Hepatic stellate cell (primary cell): Measurements from ENCODE around the gene ARHGDIG.
"Not testable (repeated sequence)": the region's sequence is repeated elsewhere in the genome, so short reads cannot be mapped to it uniquely, and the experiment has no call there.

ENCODE experiments used
- DNase-seq: peaks from one replicate; pipeline ENCODE4 v3.0.0; 2011; ENCODE audit warnings: low spot score

The ARHGDIG gene

GRCh38 chr16:280552-280951 is at the start of gene ARHGDIG:
Gene ARHGDIG (plus strand): TSS chr16:280591. CDS start chr16:280681, 90 bp downstream.
- no peak for DNase-seq

- DNase-seq: no peak
These were observed 49.4 kb upstream of the ARHGDIG start for GRCh38 chr16:230949-231348.

- DNase-seq: peak; percentile 95
These were observed 45.7 kb upstream of the ARHGDIG start, which contains the start of gene FAM234A for GRCh38 chr16:234468-235305. Gene FAM234A (plus strand): TSS chr16:234821. CDS start chr16:254414, 19,593 bp downstream.

GRCh38 chr16:239948-240277 is 40.5 kb upstream of the ARHGDIG start:
- no peak for DNase-seq

- DNase-seq: no peak
These were observed 39.8 kb upstream of the ARHGDIG start for GRCh38 chr16:240559-240958.

- no peak for DNase-seq
These were observed 38.1 kb upstream of the ARHGDIG start for GRCh38 chr16:242281-242680.

- DNase-seq: no peak
These were observed 37.0 kb upstream of the ARHGDIG start for GRCh38 chr16:243348-243747.

- no peak for DNase-seq
These were observed 35.3 kb upstream of the ARHGDIG start for GRCh38 chr16:245105-245504.

GRCh38 chr16:247027-247426 is 33.4 kb upstream of the ARHGDIG start:
- no peak for DNase-seq

- no peak for DNase-seq
These were observed 31.0 kb upstream of the ARHGDIG start for GRCh38 chr16:249431-249830.

GRCh38 chr16:252366-253337 is 27.7 kb upstream of the ARHGDIG start:
- DNase-seq: no peak

GRCh38 chr16:253833-254232 is 26.6 kb upstream of the ARHGDIG start:
- no peak for DNase-seq

GRCh38 chr16:254461-254860 is 25.9 kb upstream of the ARHGDIG start:
- no peak for DNase-seq

- no peak for DNase-seq
These were observed 25.2 kb upstream of the ARHGDIG start for GRCh38 chr16:255183-255582.

GRCh38 chr16:258091-258490 is 22.3 kb upstream of the ARHGDIG start:
- not testable (repeated sequence) for DNase-seq

- DNase-seq: no peak
These were observed 21.2 kb upstream of the ARHGDIG start for GRCh38 chr16:259226-259625.

GRCh38 chr16:259814-260253 is 20.6 kb upstream of the ARHGDIG start:
- no peak for DNase-seq

GRCh38 chr16:260326-260725 is 20.1 kb upstream of the ARHGDIG start:
- no peak for DNase-seq

- no peak for DNase-seq
These were observed 19.2 kb upstream of the ARHGDIG start for GRCh38 chr16:261031-261691.

- no peak for DNase-seq
These were observed 18.2 kb upstream of the ARHGDIG start for GRCh38 chr16:262121-262745.

- DNase-seq: no peak
These were observed 17.1 kb upstream of the ARHGDIG start for GRCh38 chr16:263182-263774.
